VCaP (cell line): ENCODE results near the gene PSMG1.

ENCODE experiments used
- H3K27ac ChIP-seq: fragments of 450-650 bp; 2 replicates; pipeline ENCODE4 v1.5.1; 2017
- TF ChIP-seq, protein P1 (sequence below): fragments of 450-650 bp; conservative IDR thresholded peaks from 2 replicates; pipeline ENCODE4 v1.5.1; 2017; ENCODE audit warnings: mild to moderate bottlenecking, moderate library complexity

PSMG1 gene

DNA sequence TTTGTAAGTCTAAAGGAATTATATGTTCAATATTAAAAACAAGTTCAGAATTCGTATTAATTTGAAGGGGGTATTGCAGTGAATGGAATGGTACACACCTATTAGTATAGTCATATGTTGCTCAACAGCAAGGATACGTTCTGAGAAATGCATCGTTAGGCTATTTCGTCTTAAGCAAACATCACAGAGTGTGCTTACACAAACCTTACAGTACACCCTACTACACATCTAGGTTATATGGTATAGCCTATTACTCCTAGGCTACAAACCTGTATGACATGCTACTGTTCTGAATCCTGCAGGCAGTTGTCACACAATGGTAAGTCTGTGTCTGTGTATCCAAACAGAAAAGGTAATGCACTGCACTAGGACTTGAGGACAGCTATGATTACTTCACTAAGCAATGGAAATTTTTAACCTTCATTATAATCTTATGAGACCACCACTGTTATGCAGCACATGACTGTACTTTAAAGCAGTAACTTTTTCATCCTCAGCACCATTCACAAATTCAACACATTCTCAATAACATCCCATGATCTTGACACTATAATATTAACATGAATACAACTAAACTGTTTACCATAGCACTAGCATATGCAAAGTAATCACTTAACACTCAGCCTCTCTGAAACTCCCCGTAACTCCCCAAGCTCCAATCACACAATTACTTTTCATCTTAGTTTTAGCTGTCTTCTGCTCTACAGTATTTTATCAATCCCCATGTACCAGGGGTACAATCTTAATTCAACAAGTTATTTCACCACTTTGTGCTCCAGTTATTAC, 14.4 kb upstream of the PSMG1 start:
- no peak overlapping the region for H3K27ac ChIP-seq
- TF ChIP-seq, protein P1, sequence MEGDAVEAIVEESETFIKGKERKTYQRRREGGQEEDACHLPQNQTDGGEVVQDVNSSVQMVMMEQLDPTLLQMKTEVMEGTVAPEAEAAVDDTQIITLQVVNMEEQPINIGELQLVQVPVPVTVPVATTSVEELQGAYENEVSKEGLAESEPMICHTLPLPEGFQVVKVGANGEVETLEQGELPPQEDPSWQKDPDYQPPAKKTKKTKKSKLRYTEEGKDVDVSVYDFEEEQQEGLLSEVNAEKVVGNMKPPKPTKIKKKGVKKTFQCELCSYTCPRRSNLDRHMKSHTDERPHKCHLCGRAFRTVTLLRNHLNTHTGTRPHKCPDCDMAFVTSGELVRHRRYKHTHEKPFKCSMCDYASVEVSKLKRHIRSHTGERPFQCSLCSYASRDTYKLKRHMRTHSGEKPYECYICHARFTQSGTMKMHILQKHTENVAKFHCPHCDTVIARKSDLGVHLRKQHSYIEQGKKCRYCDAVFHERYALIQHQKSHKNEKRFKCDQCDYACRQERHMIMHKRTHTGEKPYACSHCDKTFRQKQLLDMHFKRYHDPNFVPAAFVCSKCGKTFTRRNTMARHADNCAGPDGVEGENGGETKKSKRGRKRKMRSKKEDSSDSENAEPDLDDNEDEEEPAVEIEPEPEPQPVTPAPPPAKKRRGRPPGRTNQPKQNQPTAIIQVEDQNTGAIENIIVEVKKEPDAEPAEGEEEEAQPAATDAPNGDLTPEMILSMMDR: no peak

DNA sequence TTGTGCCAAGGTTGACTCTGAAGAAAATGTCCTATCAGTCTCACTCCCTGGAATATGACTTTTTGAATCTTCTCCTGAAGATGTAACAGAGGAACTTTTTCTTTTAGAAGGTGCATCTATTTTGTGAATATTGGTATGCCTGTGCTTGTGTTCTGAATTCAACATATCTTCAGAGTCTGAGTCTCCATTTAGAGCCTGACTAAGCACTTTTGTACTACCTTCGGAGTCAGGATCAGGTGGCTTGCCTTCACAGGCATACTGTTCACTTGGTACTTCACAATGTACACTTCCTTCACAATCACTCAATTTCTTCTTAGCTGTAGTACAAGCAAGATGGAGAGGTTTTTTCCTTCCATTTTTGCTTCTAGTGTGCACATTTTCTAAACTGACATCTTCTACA, 13.6 kb upstream of the PSMG1 start:
- H3K27ac ChIP-seq: no peak overlapping the region
- TF ChIP-seq, protein P1: no peak

DNA sequence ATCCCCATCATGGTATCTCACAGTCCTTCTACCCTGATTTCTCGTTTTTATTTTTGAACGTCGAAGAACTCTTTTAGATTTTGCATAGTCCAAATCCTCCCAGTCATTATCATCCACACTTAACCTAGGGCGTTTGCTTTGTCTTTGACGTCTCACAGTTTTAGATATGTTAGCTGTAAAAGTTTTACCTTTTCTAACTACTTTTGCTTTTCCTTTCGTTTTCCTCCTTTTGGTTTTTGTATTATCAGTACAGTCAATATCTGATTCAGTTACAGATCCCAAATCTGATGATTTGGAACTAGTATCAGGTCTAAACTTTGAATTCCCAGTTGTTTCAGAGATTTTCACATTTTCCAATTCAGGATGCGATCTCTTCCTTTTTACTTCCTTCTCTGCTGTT, 13.1 kb upstream of the PSMG1 start:
- no peak overlapping the region for H3K27ac ChIP-seq
- TF ChIP-seq, protein P1: no peak

DNA sequence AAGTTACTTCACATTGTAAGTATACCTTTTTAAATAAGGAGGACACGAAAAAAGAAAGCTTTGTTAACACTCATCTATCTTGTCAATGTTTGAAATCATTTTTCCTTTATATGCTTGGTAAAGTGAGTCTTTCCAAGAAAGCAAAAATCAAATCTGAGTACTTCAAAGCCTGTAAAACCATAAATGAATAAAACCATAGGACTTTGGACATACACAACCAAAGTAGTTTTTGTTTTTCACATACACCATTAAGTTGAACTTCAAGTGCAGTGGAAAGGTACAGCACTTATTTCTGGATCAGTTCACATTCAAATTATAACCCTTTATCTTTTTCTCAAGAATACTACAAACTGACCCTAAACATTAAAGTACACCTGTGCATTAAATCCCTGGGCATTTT, 10.1 kb upstream of the PSMG1 start:
- TF ChIP-seq, protein P1: no peak
- H3K27ac ChIP-seq: no peak overlapping the region

DNA sequence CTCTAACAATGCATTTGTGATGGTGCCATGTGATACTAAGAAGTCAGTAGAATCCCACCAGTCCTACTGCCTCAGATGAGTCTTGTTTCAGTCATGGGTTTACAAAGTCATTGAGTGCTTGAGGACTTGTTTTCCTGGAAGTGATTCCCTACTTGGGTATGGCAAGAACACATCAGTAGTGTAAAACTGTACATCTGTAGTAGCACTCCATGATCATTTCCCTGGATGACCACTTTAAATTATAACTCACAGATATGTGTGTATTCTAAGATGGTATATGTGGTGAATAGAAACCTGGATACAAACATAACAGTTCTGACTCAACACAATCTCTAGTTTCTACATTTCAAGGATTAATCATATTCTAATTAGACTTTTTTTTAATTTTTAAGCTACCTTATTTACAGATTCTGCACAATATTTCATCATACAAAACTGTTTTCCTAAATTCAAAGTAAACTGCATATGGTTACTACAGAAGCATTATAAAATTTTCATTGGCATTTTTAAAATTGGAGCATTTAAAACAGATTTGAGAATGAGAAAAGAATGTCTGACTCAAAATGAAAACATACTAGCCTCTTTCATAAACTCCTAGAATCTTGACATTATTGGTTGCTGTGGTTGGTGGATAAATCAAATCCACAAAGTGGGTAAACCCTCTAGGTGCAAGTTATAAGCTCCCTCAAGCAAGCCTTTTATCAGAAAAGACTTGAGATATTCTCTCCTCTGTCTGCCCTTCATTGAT, 6.8 kb upstream of the PSMG1 start:
- TF ChIP-seq, protein P1: no peak
- H3K27ac ChIP-seq: no peak overlapping the region

DNA sequence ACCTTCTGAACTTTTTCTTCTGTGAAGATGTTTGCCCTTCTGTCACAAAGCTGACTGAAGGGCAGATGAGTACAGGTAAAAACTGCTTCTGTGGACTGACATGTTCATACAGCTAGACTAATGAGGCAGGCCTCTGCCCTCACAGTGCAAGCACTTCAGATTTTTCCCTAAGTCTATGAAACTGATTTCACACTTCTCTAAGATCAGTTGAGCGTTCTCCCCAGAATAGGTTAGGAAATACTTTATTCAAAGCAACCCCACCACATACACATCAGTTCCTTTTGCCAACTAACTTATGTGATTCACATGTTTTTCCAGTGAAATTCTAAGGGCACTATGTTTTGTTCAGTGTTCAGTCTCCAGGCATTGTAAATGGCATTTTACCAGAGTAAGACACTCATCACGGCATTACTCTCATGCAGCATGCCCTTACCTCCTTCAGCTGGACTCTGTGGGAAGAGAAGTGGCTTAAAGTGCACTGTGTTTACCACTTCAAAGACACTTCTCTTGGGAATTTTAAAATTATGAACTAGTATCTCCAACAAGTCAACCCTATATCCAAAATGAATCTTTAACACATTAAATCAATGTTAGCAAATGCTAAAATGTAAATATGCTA, 5.4 kb upstream of the PSMG1 start:
- no peak overlapping the region for H3K27ac ChIP-seq
- TF ChIP-seq, protein P1: no peak

DNA sequence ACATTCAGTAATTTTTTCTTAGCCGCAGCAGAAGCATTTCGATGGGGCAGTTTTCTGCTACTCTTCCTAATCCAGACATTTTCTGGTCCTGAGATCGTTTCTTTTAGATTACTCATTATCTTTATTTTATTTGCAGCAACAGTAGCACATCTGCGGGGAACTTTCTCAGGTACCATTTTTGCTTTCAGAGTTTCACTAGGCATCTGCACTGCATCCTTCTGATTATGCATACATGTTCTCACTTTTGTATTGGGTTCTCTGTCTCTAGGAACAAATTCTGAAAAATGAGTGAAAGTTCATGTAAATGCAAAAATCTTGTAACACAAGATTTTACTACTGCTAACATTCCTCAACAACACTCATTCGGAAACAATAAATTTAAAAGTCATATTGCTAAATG, 3.9 kb upstream of the PSMG1 start:
- TF ChIP-seq, protein P1: no peak
- no peak overlapping the region for H3K27ac ChIP-seq
